Renal cortical epithelial cell (primary cell): ENCODE measurements around the gene PHYH. TPM values are rescaled to one million over a fixed set of nuclear protein-coding genes. Genes with fewer than 3 reads are reported as not detected.
"Not testable (repeated sequence)": the region's sequence is repeated elsewhere in the genome, so short reads cannot be mapped to it uniquely, and the experiment has no call there.

Experiments
- DNase-seq: peaks from one replicate; pipeline ENCODE4 v3.0.0-alpha.2; 2011; ENCODE audit warnings: low read depth
- total RNA-seq: library from RNA; depleted of rRNA; stranded (reverse); fragments of >200 nt; gene quantifications from 2 replicates; pipeline ENCODE4 v1.2.3, GENCODE V29; 2014

The PHYH gene
- total RNA-seq, 1 donor from 2014 or later: 25.1 TPM

DNA sequence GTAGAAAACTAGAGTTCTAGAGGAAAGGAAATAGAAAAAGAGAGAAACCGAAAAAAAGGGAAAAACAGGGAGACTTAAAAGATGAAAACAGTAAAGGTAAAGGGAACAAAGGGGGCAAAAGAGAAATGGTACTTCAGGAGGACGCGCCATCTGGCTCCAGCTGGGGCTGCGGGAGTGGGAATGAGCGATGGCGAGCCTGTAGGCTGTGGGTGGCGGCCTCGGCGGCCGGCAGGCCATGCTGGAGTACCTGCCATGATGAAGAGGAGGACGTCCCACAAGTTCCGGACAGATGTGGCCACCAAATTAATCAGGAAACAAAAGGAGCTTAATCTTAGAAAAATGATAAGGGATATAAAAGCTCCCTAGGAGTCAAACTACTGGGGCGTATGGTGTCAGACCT is 21.7 kb upstream of the PHYH start:
- no peak for DNase-seq

DNA sequence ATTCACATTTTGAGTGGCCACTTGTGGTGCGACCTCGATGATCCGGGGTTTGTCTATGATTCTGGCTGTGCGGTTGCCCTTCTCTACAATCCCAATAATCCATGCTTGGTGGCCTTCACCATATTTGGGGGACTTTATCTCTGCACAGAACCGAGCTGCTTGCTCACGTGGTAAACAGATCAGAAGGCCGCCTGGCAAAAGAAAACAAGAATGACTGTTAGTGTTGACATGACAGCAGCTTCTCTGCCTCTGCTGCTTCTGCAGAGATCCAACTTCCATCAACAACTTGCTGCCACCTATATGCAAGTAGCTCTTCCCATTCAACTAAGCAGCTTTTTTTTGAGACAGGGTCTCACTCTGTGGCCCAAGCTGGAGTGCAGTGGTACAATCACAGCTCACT is 19.3 kb upstream of the PHYH start:
- DNase-seq: no peak

DNA sequence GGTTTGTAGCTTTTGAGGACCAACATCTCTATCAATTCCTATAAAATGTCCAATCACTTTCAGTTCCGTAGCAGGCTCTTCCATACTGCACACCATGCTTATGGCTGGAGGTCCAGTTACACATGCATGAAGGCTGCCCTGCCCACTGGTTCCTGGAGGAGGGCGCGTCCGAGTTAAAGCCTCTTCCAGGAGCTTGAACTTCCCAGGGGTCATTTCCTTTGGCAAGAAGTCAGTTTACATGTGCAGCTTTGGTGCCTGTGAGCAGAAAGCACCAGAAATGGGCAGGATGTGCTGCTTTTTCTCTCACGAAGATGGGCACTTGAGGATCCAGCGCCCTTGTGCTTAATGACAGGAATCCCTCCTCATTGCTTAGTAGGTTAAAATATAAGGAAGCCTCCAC is 17.6 kb upstream of the PHYH start:
- DNase-seq: no peak

DNA sequence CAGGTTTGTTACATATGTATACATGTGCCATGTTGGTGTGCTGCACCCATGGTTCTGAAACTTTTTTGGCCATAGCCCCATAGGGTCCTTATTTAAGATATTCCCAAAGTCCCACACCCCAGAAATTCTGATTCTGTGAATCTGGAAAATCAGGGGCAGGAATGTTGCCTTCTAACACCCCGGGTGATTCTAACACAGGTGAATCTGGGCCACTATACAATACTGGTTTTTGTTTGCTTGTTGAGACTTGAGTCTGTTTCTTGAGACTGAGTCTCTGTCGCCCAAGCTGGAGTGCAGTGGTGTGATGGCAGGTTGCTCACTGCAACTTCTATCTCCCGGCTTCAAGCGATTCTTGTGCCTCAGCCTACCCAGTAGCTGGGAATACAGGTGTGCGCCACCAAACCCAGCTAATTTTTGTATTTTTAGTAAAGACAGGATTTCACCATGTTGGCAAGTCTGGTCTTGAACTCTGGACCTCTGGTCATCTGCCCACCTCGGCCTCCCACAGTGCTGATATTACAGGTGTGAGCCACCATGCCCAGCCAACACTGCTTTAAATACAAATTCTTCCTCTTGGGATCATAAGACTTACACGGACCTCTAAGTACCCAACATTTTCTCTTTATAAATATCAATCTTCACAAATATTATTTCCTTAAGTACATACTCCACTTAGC is 16.9 kb upstream of the PHYH start:
- DNase-seq: no peak

DNA sequence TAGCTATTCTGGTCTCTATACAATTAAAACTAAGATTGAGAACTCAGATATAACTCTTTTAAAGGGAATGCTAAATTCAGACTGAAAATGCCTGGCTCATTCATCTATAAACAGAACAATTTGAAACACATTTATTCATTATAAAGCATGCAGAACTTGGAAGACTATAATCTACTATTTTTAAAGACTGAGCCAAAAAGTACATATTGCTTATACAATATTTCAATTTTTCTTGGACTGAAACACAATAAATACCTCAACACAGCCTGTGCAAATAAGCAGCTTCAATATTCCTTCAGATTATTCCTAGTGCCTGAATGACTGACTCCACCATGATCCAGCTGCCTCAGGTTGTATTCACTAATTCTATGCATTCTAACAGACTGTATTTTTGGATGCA is 15.5 kb upstream of the PHYH start:
- no peak for DNase-seq

DNA sequence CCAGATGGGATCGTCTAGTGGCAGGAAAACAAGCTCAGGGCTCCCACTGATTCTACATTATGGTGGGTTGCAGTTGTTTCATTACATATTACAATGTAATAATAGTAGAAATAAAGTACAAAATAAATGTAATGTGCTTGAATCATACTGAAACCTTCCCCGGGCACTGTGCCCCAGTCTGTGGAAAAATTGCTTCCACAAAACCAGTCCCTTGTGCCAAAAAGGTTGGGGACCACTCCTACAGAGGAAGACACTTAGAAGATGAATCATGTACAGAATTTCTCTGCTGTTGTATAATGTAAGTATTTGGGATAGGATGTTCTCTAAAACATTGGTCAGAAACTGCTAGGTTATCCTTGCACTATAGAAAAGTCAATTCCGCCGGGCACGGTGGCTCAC is 11.3 kb upstream of the PHYH start:
- DNase-seq: no peak

DNA sequence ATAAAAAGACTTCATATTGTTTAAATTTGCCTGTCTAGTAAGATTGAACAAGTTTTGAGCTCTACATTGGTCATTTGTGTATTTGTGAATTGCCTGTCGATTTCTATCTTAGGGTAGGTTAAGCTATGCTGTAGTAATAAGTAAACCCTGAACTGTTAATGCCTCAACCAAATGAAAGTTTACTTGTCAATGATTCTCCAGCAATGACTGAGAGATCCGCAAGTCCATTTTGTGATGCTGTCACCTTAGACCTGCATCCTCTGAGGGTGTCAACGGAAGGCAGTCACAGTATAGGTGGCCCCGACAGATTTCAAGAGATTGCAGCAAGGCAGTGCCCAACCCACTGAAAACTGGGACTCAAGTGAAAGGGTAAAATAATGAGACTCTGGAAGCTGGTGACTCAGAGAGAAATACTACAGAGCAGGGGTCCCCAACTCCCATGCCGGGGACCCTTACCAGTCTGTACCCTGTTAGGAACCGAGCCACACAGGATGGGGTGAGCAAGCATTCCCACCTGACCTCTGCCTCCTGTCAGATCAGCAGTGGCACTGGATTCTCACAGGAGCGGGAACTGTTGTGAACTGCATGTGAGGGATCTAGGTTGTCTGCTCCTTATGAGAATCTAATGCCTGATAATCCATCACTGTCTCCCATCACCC is 10.8 kb upstream of the PHYH start:
- peak; percentile 51 for DNase-seq

DNA sequence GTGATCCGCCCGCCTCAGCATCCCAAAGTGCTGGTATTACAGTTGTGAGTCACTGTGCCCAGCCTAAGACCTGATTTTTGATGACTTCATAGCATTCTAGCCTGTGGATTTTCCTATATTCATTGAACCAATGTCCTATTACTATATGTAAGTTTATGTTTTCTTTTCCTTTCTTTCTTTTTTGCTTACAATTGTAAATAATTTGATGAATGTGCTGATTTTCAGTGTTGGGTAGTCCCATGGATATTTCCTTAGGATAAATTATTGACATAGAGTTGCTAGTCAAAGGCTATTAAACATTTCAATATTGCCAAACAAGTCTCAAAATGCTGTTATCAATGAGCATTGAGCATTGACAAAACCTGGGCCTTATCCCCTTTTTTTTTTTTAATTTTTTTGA is 9.9 kb upstream of the PHYH start:
- no peak for DNase-seq

DNA sequence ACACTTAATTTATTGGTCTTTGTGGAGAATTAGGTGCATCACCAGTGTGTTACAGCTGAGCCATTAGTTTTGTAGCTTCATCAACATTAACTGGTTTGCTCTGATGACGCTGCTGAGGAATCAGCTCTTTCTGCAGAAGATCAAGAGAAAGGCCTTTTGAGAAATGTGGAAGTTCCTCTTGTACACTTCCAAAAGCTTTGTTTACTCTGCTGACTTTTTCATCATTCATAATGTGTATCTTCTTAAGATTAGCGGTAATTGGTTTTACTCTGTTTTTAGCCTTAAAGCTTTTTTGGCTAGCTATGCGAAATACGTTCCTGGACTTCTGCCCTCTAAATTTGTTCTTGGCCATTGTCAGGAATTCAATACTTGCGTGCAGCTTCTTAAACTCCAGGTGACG is 8.2 kb upstream of the PHYH start:
- no peak for DNase-seq

DNA sequence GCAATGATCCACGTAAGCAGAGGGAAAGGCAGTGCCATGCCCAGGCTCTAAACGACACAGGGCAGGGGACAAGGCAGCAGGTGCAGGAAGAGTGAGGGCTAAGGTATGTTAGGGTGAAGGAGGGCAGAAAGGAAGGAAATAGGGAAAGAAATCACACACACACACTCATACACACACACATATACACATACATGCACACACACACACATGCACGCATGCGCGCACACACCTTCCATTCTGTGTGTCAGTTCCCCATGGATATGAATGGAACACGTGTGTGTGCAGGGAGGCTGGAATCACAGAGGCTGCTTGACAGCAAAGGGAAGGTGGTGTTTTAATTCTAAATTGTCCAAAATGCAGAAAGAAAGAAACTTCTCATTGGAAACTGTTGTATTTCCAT is 6.2 kb upstream of the PHYH start:
- DNase-seq: no peak

DNA sequence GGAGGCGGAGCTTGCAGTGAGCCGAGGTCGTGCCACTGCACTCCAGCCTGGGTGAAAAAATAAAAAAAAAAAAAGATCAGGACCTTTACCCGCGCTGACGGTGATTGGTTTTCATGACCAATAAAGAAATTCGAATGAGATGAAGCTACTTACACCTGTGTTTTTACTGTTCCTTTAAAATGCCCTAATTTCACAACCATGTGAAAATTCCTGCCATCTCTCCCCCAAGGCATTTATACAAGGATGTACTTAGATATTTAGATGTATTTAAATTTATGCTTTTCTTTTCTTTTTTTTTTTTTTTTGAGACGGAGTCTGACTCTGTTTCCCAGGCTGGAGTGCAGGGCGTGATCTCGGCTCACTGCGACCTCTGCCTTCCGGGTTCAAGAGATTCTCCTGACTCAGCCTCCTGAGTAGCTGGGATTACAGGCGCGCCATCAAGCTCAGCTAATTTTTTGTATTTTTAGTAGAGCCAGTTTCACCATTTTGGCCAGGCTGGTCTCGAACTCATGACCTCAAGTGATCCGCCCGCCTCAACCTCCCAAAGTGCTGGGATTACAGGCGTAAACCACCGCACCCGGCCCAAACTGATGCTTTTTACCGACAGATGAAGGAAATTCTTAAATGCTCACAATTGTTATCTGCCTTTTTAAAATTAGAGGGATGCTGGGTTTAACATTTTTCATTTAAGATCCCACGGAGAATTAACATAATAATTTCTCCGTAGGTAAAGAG is 3.1 kb upstream of the PHYH start:
- DNase-seq: no peak

DNA sequence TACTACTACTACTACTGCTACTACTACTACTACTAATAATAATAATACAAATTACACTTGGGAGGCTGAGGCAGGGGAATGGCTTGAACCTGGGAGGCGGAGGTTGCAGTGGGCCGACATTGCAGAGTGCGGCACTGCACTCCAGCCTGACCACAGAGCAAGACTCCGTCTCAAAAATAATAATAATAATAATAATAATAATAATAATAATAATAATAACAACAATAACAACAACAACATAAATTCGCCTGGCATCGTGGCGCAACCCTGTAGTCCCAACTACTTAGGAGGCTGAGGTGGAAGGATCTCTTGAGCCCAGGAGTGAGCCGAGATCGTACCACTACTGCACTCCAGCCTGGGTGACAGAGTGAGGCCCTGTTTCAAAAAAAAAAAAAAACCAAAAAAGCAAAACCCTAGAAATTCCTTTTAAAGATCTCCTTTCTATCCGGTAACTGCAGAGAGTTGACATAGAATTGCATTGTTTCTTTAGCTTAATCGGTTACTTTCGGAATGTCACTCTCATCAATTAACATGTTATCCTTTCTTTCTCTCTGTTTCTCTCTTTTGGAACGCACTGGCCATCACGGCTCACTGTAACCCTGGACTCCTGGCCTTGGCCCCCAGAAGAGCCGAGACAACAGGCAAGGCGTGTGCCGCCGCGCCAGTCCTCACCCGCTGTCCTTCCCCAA is 972 bp downstream of the PHYH start:
- DNase-seq: peak; percentile 2

DNA sequence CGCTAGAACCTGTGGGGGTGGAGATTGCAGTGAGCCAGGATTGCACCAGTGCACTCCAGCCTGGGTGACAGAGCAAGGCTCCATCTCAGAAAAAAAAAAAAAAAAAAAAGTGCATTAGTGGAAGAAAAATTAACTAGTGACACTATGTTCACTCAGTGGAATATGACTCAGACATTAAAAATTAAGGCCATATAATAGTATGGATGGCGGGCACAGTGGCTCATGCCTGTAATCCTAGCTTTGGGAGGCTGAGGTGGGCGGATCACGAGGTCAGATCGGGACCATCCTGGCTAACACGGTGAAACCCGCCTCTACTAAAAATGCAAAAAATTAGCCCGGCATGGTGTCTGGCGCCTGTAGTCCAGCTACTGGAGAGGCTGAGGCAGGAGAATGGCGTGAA is 3.4 kb downstream of the PHYH start:
- DNase-seq: peak; percentile 31

DNA sequence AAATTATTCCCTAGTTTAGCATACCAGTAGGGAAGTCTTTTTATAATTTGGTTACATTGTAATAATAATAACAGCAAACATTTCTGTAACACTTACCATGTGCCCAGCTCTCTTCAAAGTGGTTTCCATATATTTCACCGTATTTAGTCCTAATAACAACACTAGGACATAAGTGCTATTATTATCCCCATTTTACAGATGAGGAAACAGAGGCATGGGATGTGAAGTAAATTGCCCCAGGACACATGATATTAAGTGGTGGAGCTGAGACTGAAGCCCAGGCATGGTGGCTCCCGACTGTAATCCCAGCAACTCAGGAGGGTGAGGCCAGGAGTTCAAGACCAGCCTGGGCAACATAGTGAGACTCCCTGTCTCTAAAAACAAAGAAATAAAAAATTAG is 5.1 kb downstream of the PHYH start:
- no peak for DNase-seq

DNA sequence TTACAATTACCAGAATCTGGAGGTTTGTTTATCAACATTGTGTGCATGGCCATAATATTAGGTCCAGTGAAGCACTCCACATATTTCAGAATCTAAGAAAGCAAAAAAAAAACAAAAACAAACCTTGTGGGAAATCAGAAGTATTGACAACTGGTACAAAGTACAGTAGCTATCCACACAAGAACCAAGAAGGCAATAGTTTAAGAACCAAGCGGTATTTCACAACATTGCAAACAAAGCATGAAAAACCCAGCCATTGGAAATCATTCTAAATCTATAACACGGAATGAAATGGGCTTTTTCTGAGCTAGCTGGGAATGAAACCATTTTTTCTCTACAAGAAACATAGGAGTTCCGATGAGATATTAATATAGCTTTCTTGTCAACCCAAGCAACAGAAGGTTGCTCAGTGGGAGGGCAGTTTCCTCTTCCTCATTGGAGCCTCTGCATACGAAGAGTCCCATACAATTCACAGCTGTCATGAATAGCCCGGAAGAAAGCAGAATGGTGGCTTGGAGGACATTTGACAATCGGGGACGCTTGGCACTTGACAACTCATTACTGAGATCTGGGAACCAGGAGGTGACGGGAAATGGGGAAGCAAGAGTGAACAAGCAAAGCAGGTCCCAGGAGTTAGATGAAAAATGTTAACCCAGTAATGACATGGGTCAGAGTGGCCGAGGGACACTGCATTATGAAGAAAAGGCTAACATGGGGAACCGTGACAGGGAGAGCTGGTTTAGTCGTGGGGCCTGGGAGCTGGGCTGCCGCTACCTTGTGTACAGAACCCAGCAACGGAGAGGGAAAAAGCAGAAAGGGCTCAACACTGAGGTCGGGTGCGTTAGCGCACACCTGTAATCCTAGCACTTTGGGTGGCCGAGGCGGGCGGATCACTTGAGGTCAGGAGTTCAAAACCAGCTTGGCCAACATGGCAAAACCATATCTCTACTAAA is 7.8 kb downstream of the PHYH start:
- DNase-seq: no peak

DNA sequence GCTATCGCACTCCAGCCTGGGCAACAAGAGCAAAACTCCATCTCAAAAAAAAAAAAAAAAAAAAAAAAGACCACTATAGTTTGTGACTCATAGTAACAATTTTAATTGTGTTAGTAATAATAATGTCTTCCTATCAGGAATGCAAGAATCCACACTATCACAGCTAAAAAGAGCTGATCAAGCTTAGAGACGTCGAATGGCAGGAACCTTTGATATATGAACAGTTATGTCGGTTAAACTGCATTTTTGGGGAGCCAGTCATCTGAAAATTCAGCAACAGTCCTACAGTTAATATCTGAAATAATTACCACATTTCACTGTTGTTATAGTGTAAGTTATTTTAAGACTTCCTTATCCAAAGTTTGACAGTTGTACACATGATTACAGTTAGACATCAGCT is 8.8 kb downstream of the PHYH start:
- no peak for DNase-seq

DNA sequence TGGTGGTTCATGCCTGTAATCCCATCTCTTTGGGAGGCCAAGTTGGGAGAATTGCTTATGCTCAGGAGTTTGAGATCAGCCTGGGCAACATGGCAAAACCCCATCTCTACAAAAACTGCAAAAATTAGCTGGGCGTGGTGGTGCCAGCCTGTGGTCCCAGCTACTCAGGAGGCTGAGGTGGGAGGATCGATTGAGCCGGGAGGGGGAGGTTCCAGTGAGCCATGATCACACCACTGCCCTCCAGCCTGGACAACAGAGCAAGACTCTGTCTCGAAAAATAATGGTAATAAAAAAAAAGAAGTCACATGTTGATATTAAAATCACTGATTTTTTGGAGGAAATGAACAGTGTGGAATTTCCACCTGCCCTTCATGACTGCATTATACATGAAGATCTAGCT is 15.8 kb downstream of the PHYH start:
- DNase-seq: no peak

DNA sequence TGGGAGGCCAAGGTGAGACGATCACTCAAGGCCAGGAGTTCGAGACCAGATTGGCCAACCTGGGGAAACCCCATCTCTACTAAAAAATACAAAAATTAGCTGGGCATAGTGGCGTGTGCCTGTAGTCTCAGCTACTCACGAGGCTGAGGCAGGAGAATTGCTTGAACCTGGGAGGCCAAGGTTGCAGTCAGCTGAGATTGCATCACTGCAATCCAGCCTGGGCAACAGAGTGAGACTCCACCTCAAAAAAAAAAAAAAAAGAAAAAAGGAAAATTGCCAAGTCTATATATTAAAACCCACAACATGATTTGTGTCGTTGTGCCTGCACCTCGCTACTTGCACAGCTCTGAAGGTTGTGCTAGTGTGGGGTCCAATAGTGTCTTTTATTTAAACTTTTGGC is 17.5 kb downstream of the PHYH start:
- DNase-seq: not testable (repeated sequence)

DNA sequence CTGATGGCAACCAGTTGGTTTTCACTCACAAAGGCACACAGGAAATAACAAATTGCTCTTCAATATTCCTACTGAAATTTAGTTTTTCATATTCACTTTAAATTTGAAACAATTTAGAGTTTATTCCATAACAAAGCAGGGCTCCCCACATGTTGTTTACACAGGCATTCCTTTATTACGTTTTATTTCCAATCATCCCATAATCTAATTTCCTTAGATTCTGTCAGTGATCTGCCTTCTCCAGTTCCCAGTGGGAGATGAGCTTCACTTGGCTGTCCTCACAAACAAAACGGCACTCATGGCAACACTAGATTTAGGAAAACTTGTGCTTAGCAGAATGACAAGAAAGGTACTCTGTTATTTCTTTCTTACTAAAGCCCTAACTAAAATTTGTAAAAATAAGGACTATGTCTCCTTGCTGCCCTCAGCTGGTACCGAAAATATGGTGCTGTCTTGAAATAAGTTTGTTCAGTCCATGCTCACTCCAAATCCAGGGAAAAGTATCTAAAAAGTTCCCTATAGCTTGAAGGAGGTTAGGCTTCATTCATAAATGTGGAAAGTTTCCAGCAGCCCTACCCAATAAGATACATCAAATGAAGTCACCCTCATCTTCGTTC is 23.0 kb downstream of the PHYH start:
- DNase-seq: peak; percentile 25

DNA sequence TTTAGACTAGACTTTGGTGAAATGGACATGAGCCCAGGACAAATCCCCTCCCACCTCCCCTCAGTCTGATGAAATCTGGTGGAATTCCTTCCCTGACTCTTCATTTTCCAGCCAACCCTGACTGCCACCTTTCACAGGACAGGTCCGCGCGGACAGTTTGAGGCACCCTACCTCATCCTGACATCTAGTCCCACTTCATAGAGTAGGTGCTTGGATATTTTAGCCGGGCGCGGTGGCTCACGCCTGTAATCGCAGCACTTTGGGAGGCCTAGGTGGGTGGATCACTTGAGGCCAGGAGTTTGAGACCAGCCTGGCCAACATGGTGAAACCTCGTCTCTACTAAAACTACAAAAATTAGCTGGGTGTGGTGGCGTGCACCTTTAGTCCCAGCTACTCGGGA is 23.7 kb downstream of the PHYH start:
- DNase-seq: not testable (repeated sequence)

DNA sequence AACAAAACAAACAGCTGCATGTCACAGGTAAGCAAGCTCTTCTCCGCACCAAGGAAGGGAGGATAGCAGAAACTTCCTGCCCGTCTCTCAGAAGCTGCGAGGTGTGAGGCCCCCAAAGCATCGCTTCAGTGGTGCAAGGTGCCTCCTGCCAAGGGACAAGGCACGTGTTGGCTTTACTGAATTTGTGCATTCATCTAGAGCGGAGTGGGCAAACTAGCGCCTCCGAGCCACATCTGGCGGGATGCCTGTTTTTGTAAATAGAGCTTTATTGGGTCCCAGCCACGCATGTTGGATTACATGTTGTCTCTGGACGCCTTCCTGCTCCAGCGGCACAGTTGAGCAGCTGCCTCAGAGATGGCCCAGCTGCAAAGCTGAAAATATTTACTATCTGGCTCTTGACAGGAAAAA is 27.7 kb downstream of the PHYH start:
- DNase-seq: no peak
